GM23338 (cell line): ENCODE results near the gene RRBP1. TPM values are rescaled to one million over a fixed set of nuclear protein-coding genes. Genes with fewer than 3 reads are reported as not detected.

Source experiments
- ATAC-seq: fragments of 200-7000 bp; cut with Tn5 transposase; 3 replicates; pipeline ENCODE4 v1.9.1; 2020
- DNase-seq: peaks from one replicate; pipeline ENCODE4 v3.0.0-alpha.2; 2015; ENCODE audit warnings: low spot score
- H2AFZ ChIP-seq: fragments of 200-600 bp; sonication (generic); 2 replicates; pipeline ENCODE4 v1.8.0; 2016; ENCODE audit warnings: antibody characterized with exemption, mild to moderate bottlenecking, moderate library complexity
- H3F3A ChIP-seq: fragments of 200-600 bp; sonication (generic); replicated peaks from 2 replicates; pipeline ENCODE4 v1.8.0; 2017; ENCODE audit warnings: antibody characterized with exemption, mixed run types, low read depth
- H3K27ac ChIP-seq: fragments of 200-600 bp; sonication (generic); 2 replicates; pipeline ENCODE4 v1.6.1; 2016; ENCODE audit warnings: low read depth
- H3K27me3 ChIP-seq: fragments of 200-600 bp; sonication (generic); 2 replicates; pipeline ENCODE4 v1.8.0; 2016; ENCODE audit warnings: mild to moderate bottlenecking, mixed run types, moderate library complexity; ENCODE audit not compliant: insufficient read depth
- H3K36me3 ChIP-seq: fragments of 200-600 bp; sonication (generic); 2 replicates; pipeline ENCODE4 v1.8.0; 2016; ENCODE audit warnings: mild to moderate bottlenecking; ENCODE audit not compliant: insufficient read depth
- H3K4me1 ChIP-seq: fragments of 200-600 bp; sonication (generic); 2 replicates; pipeline ENCODE4 v1.8.0; 2016; ENCODE audit warnings: mild to moderate bottlenecking, moderate library complexity; ENCODE audit not compliant: insufficient read depth
- H3K4me2 ChIP-seq: fragments of 200-600 bp; sonication (generic); 2 replicates; pipeline ENCODE4 v1.7.1; 2017; ENCODE audit warnings: mixed run types
- H3K4me3 ChIP-seq: fragments of 200-600 bp; sonication (generic); 2 replicates; pipeline ENCODE4 v1.6.1; 2016; ENCODE audit warnings: mixed run types
- H3K79me2 ChIP-seq: fragments of 200-600 bp; sonication (generic); replicated peaks from 2 replicates; pipeline ENCODE4 v1.8.0; 2017; ENCODE audit warnings: mild to moderate bottlenecking; ENCODE audit not compliant: insufficient read depth
- H3K9me2 ChIP-seq: fragments of 200-600 bp; sonication (generic); 2 replicates; pipeline ENCODE4 v1.8.0; 2017; ENCODE audit not compliant: insufficient read depth
- H4K20me1 ChIP-seq: fragments of 200-600 bp; sonication (generic); replicated peaks from 2 replicates; pipeline ENCODE4 v1.8.0; 2017; ENCODE audit warnings: mild to moderate bottlenecking; ENCODE audit not compliant: insufficient read depth
- H3K27ac Mint-ChIP-seq: 2 replicates; pipeline ENCODE4 v1.8.0; 2020; ENCODE audit warnings: inconsistent platforms, mild to moderate bottlenecking, moderate library complexity, mixed read lengths
- H3K27me3 Mint-ChIP-seq: 3 replicates; pipeline ENCODE4 v1.8.0; 2022; ENCODE audit warnings: low read depth, mild to moderate bottlenecking, moderate library complexity, mixed read lengths, inconsistent platforms; ENCODE audit not compliant: insufficient read depth, poor library complexity
- H3K36me3 Mint-ChIP-seq: 3 replicates; pipeline ENCODE4 v1.8.0; 2021; ENCODE audit warnings: low read depth, mild to moderate bottlenecking, inconsistent platforms, moderate library complexity, mixed read lengths
- H3K4me1 Mint-ChIP-seq: 3 replicates; pipeline ENCODE4 v1.8.0; 2020; ENCODE audit warnings: mild to moderate bottlenecking, inconsistent platforms, mixed read lengths
- H3K4me3 Mint-ChIP-seq: 3 replicates; pipeline ENCODE4 v1.8.0; 2021; ENCODE audit warnings: moderate library complexity, mild to moderate bottlenecking, inconsistent platforms, mixed read lengths
- H3K9me3 Mint-ChIP-seq: 3 replicates; pipeline ENCODE4 v1.8.0; 2020; ENCODE audit warnings: moderate library complexity, mild to moderate bottlenecking, inconsistent platforms, mixed read lengths
- CREB1 ChIP-seq: fragments of 250-450 bp; sonication (Bioruptor Pico); IDR thresholded peaks from 2 replicates; pipeline ENCODE4 v1.5.0; 2020; ENCODE audit warnings: low read depth, mild to moderate bottlenecking, moderate library complexity
- EZH2phosphoT487 ChIP-seq: fragments of 200-600 bp; sonication (generic); IDR thresholded peaks from one replicate; pipeline ENCODE4 v1.8.1; 2018; ENCODE audit warnings: antibody characterized with exemption; ENCODE audit not compliant: unreplicated experiment
- JUNB ChIP-seq: IDR thresholded peaks from one replicate; pipeline ENCODE4 v1.6.1; 2016; ENCODE audit warnings: antibody characterized with exemption; ENCODE audit not compliant: unreplicated experiment
- STAT1 ChIP-seq: IDR thresholded peaks from one replicate; pipeline ENCODE4 v1.6.1; 2016; ENCODE audit warnings: antibody characterized with exemption; ENCODE audit not compliant: unreplicated experiment
- ZNF114 ChIP-seq: fragments of 250-450 bp; sonication (Bioruptor Pico); IDR thresholded peaks from 2 replicates; pipeline ENCODE4 v1.5.0; 2020; ENCODE audit warnings: mild to moderate bottlenecking, moderate library complexity
- ZNF331 ChIP-seq: fragments of 250-450 bp; sonication (Bioruptor Pico); IDR thresholded peaks from 2 replicates; pipeline ENCODE4 v1.5.0; 2020; ENCODE audit warnings: low read depth, mild to moderate bottlenecking, moderate library complexity
- polyA plus RNA-seq: library from polyadenylated mRNA; unstranded; fragments of >200 nt; fragmentation: Nextera tagmentation; extraction: Ambion mirVana; gene quantifications from 2 replicates; pipeline ENCODE4 v1.2.1, GENCODE V29; 2016
- total RNA-seq: library from RNA; depleted of rRNA; stranded (reverse); fragments of >200 nt; shearing (Covaris generic); gene quantifications from 2 replicates; pipeline ENCODE4 v1.2.3, GENCODE V29; 2014
- TF ChIP-seq, protein P1 (sequence below): fragments of 250-450 bp; sonication (Bioruptor Pico); IDR thresholded peaks from 2 replicates; pipeline ENCODE4 v1.5.0; 2020; ENCODE audit warnings: mild to moderate bottlenecking, moderate library complexity
- TF ChIP-seq, protein P2 (sequence below): IDR thresholded peaks from 2 replicates; pipeline ENCODE4 v1.6.1; 2016; ENCODE audit warnings: antibody characterized with exemption

Gene RRBP1
- total and polyA plus RNA-seq, 2 experiments from 2014 or later, result 105 to 113 TPM

DNA sequence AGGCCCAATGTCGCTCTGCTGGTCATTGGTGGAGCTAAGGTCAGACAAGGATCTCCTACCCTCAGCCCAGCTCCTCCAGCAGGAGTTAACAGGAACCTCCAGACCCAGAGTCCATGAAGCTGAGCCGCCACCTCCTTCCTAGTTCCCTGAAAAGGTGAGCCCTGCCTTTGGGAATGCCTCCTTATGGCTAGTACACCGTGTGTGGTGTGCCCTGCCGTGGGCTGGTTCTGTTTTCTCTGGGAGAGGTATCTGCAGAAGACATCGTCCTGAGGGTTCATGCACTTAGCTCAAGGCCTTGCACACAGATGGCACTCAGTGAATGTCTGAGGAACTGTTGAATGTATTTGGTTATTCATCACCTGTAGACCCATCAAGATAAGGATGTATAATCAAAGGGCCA, 33.0 kb upstream of the RRBP1 start:
- no peaks in the 10 kb centered on the region for H4K20me1 ChIP-seq

More for the DNA sequence above, 33.0 kb upstream of the RRBP1 start:
- ATAC-seq (no peak), DNase-seq (no peak)
- peaks cover 13% of the 10 kb centered on the region for H3K4me1 Mint-ChIP-seq
- Histone ChIP-seq H3K4me2 (no peak overlapping the region), H3K9me2 (no peaks in the 10 kb centered on the region), H3K27me3 (no peaks in the 10 kb centered on the region), H2AFZ (no peak overlapping the region), H3K27ac (no peak overlapping the region), H3K4me3 (no peak overlapping the region), H3K36me3 (no peaks in the 10 kb centered on the region), H3K4me1 (peaks cover 9% of the 10 kb centered on the region; the same call in 1 of the 2 replicates), H3K79me2 (no peaks in the 10 kb centered on the region), H3F3A (no peaks in the 10 kb centered on the region)
- H3K36me3 Mint-ChIP-seq, result no peaks in the 10 kb centered on the region
- no peak overlapping the region for H3K27ac Mint-ChIP-seq
- no peaks in the 10 kb centered on the region for H3K9me3 Mint-ChIP-seq
- H3K27me3 Mint-ChIP-seq, result peaks cover 6% of the 10 kb centered on the region
- H3K4me3 Mint-ChIP-seq, result no peak overlapping the region
- no peak for TF ChIP-seq ZNF114
- TF ChIP-seq, protein P1, sequence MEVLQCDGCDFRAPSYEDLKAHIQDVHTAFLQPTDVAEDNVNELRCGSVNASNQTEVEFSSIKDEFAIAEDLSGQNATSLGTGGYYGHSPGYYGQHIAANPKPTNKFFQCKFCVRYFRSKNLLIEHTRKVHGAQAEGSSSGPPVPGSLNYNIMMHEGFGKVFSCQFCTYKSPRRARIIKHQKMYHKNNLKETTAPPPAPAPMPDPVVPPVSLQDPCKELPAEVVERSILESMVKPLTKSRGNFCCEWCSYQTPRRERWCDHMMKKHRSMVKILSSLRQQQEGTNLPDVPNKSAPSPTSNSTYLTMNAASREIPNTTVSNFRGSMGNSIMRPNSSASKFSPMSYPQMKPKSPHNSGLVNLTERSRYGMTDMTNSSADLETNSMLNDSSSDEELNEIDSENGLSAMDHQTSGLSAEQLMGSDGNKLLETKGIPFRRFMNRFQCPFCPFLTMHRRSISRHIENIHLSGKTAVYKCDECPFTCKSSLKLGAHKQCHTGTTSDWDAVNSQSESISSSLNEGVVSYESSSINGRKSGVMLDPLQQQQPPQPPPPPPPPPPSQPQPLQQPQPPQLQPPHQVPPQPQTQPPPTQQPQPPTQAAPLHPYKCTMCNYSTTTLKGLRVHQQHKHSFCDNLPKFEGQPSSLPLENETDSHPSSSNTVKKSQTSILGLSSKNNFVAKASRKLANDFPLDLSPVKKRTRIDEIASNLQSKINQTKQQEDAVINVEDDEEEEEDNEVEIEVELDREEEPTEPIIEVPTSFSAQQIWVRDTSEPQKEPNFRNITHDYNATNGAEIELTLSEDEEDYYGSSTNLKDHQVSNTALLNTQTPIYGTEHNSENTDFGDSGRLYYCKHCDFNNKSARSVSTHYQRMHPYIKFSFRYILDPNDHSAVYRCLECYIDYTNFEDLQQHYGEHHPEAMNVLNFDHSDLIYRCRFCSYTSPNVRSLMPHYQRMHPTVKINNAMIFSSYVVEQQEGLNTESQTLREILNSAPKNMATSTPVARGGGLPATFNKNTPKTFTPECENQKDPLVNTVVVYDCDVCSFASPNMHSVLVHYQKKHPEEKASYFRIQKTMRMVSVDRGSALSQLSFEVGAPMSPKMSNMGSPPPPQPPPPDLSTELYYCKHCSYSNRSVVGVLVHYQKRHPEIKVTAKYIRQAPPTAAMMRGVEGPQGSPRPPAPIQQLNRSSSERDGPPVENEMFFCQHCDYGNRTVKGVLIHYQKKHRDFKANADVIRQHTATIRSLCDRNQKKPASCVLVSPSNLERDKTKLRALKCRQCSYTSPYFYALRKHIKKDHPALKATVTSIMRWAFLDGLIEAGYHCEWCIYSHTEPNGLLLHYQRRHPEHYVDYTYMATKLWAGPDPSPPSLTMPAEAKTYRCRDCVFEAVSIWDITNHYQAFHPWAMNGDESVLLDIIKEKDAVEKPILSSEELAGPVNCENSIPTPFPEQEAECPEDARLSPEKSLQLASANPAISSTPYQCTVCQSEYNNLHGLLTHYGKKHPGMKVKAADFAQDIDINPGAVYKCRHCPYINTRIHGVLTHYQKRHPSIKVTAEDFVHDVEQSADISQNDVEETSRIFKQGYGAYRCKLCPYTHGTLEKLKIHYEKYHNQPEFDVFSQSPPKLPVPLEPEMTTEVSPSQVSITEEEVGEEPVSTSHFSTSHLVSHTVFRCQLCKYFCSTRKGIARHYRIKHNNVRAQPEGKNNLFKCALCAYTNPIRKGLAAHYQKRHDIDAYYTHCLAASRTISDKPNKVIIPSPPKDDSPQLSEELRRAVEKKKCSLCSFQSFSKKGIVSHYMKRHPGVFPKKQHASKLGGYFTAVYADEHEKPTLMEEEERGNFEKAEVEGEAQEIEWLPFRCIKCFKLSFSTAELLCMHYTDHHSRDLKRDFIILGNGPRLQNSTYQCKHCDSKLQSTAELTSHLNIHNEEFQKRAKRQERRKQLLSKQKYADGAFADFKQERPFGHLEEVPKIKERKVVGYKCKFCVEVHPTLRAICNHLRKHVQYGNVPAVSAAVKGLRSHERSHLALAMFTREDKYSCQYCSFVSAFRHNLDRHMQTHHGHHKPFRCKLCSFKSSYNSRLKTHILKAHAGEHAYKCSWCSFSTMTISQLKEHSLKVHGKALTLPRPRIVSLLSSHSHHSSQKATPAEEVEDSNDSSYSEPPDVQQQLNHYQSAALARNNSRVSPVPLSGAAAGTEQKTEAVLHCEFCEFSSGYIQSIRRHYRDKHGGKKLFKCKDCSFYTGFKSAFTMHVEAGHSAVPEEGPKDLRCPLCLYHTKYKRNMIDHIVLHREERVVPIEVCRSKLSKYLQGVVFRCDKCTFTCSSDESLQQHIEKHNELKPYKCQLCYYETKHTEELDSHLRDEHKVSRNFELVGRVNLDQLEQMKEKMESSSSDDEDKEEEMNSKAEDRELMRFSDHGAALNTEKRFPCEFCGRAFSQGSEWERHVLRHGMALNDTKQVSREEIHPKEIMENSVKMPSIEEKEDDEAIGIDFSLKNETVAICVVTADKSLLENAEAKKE (CRISPR knock-in tag), result no peak
- TF ChIP-seq ZNF331 (CRISPR knock-in tag), result no peak
- TF ChIP-seq CREB1 (CRISPR knock-in tag), result no peak
- no peak for TF ChIP-seq STAT1
- TF ChIP-seq EZH2phosphoT487, result no peak
- TF ChIP-seq JUNB, result no peak
- TF ChIP-seq, protein P2, sequence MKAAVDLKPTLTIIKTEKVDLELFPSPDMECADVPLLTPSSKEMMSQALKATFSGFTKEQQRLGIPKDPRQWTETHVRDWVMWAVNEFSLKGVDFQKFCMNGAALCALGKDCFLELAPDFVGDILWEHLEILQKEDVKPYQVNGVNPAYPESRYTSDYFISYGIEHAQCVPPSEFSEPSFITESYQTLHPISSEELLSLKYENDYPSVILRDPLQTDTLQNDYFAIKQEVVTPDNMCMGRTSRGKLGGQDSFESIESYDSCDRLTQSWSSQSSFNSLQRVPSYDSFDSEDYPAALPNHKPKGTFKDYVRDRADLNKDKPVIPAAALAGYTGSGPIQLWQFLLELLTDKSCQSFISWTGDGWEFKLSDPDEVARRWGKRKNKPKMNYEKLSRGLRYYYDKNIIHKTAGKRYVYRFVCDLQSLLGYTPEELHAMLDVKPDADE, result no peak
